ENCODE measurements around the gene ZBTB20.

Gene ZBTB20

GRCh38 chr3:114635878-114636277 lies 511.2 kb downstream of the ZBTB20 start:
- no peak for TF ChIP-seq CTCF (IDR thresholded peaks at IDR 0.05; ENCODE audit: extremely low read depth, missing control alignments)
- DNase-seq (ENCODE audit: low spot score): no peak

GRCh38 chr3:114634635-114635034 lies 512.5 kb downstream of the ZBTB20 start:
- no peak for DNase-seq (ENCODE audit: low spot score)
- TF ChIP-seq CTCF (IDR thresholded peaks at IDR 0.05; ENCODE audit: extremely low read depth, missing control alignments): no peak

- no peak for DNase-seq (ENCODE audit: low spot score)
Measured at GRCh38 chr3:114632757-114633424, 514.2 kb downstream of the ZBTB20 start.

GRCh38 chr3:114627770-114628169 lies 519.3 kb downstream of the ZBTB20 start:
- no peak for TF ChIP-seq CTCF (IDR thresholded peaks at IDR 0.05; ENCODE audit: extremely low read depth, missing control alignments)
- DNase-seq (ENCODE audit: low spot score): no peak

More at GRCh38 chr3:114632757-114633424, 514.2 kb downstream of the ZBTB20 start:
- TF ChIP-seq CTCF (IDR thresholded peaks at IDR 0.05; ENCODE audit: extremely low read depth, missing control alignments): no peak

GRCh38 chr3:114626751-114627150 lies 520.3 kb downstream of the ZBTB20 start:
- no peak for TF ChIP-seq CTCF (IDR thresholded peaks at IDR 0.05; ENCODE audit: extremely low read depth, missing control alignments)
- no peak for DNase-seq (ENCODE audit: low spot score)

- no peak for TF ChIP-seq CTCF (IDR thresholded peaks at IDR 0.05; ENCODE audit: extremely low read depth, missing control alignments)
- DNase-seq (ENCODE audit: low spot score): no peak
Measured at GRCh38 chr3:114624571-114625181, 522.4 kb downstream of the ZBTB20 start.

- TF ChIP-seq CTCF (IDR thresholded peaks at IDR 0.05; ENCODE audit: extremely low read depth, missing control alignments): no peak
- DNase-seq (ENCODE audit: low spot score): no peak
Measured at GRCh38 chr3:114624047-114624445, 523.0 kb downstream of the ZBTB20 start.

All from GM20000 (cell line).